ENCODE measurements around the gene KRTAP17-1.

Gene KRTAP17-1

DNA sequence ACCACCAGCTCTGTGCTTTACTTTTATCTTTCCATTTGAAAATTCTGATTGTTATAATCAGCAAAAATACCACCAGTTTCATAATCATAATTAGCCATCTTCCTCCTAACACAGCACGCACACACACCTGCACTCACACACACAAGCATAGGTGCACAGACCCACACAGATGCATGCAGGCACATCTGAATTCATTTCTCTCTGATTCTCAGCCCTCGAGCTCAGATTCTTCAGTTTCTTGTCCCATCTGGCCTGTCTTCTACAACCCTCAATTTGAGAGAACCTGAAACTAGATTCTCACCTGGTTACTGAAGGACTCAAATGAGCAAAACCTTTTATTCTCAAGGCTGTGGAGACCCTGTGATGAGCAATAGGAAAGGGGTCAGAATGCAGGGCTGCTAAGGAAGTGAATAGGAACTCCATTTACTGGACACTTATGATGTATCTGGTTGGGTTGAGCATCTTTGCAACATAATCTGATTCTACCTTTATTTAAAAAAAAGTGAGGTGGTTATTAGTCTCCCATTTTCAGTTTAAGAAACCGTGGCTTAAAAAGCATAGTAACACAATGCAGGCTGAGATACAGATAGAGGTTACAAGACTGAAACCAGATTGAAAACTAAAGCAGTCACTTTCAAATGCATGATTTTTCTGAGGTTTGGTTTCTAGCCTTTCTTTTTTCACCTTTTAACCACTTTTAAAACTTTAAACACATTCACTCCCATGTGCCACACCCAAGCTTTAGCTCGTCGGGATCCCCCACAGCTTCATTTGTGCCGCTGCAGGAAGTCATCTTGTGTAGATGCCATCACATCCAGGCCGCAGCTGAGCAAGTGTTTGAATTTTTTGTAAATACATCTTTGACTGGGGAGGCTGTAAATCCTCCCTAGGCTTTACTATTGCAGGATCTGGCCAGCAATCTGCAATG lies 25.7 kb upstream of the KRTAP17-1 start:
- Histone ChIP-seq H3K4me3 (ENCODE audit: low read length) (no peak overlapping the region), H3K9ac (ENCODE audit: low read length) (no peak overlapping the region), H3K4me1 (ENCODE audit: control insufficient read depth, insufficient read depth, low read length) (peaks cover 5% of the 10 kb centered on the region), H3K36me3 (ENCODE audit: control insufficient read depth, insufficient read depth, low read length) (no peaks in the 10 kb centered on the region), H3K9me3 (ENCODE audit: control insufficient read depth, low read length) (no peaks in the 10 kb centered on the region), H3K27me3 (ENCODE audit: control insufficient read depth, insufficient read depth, low read length) (no peaks in the 10 kb centered on the region)

DNA sequence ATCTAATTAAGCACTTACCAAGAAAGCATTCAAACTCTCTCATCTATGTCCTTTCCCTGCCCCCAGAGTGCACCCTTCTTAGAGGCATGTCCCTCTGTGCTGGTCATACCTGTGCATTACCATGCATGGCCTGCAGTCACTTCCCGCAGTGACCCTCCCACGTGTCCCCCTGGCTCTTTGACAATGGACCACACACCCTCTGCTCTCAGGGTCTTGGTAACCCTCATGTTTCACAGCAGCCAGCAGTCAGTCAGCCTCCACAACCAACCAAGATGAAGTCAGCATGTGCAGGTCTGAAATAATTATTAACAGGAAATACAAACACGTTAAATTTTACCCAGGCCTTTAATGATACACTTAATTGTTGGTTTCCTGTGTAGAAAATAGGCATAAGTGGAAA lies 25.0 kb upstream of the KRTAP17-1 start:
- peaks cover 2% of the 10 kb centered on the region for H3K27me3 ChIP-seq (ENCODE audit: control insufficient read depth, insufficient read depth, low read length)
- no peaks in the 10 kb centered on the region for H3K9me3 ChIP-seq (ENCODE audit: control insufficient read depth, low read length)
- H3K4me1 ChIP-seq (ENCODE audit: control insufficient read depth, insufficient read depth, low read length) = peaks cover 5% of the 10 kb centered on the region
- no peaks in the 10 kb centered on the region for H3K36me3 ChIP-seq (ENCODE audit: control insufficient read depth, insufficient read depth, low read length)
- H3K9ac ChIP-seq (ENCODE audit: low read length) = no peak overlapping the region
- H3K4me3 ChIP-seq (ENCODE audit: low read length) = no peak overlapping the region

DNA sequence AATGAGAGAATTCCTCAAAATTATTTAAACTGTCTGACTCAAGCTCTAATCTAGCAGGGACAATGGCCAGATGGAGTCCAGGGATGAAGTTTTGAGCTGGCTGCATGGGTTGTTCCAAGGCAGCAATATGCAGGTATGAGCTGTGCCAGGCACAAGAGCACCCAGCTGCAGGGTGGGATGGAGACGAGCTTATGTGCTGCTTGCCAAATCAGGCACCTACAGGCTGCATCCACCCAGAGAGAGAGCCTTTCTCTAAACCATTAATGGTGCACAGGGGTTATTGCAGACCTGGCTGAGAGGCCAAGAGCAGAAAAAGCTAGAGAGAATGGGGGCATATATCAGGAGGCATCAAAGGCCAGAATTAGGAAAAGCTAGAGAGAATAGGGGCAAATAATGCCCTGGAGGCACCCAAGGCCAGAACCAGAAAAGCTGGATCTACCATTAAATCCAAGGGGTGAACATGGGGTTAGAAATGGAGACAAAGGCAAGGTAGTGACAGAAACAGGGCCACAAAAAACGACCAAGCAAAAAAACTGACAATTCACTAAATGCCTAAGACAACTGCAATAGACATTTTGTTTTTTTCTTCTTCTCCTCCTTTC lies 24.2 kb upstream of the KRTAP17-1 start:
- no peak overlapping the region for H3K4me3 ChIP-seq (ENCODE audit: low read length)
- H3K27me3 ChIP-seq (ENCODE audit: control insufficient read depth, insufficient read depth, low read length) = peaks cover 5% of the 10 kb centered on the region
- H3K9me3 ChIP-seq (ENCODE audit: control insufficient read depth, low read length) = no peaks in the 10 kb centered on the region
- no peak overlapping the region for H3K9ac ChIP-seq (ENCODE audit: low read length)
- peaks cover 5% of the 10 kb centered on the region for H3K4me1 ChIP-seq (ENCODE audit: control insufficient read depth, insufficient read depth, low read length)
- H3K36me3 ChIP-seq (ENCODE audit: control insufficient read depth, insufficient read depth, low read length) = no peaks in the 10 kb centered on the region

DNA sequence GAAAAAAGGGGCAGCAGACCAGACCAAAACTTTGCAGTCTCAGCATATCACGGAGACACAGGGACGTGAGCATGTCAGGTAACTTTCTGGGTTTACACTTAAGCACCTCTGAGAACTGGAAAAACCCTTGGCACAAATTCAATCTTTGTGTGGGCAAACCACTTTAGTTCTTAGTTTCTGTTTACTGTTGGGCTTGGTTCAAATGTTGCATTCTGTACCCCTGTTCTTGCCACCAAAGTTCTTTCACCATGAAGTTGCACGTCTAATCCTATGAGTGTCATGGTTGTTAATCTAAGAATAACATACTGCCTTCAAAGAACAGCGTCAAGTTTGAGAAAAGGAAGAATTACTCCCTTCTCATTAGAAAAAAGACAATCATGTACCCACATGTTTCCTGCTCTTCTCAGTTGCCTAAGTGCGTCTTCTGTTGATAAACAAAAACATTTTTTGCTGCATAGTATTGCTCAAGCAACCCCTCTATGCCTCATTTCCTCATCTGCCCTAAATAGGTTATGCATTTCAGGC lies 23.5 kb upstream of the KRTAP17-1 start:
- no peaks in the 10 kb centered on the region for H3K36me3 ChIP-seq (ENCODE audit: control insufficient read depth, insufficient read depth, low read length)
- peaks cover 5% of the 10 kb centered on the region for H3K4me1 ChIP-seq (ENCODE audit: control insufficient read depth, insufficient read depth, low read length)
- H3K4me3 ChIP-seq (ENCODE audit: low read length) = no peak overlapping the region
- H3K27me3 ChIP-seq (ENCODE audit: control insufficient read depth, insufficient read depth, low read length) = peaks cover 5% of the 10 kb centered on the region
- H3K9ac ChIP-seq (ENCODE audit: low read length) = no peak overlapping the region
- H3K9me3 ChIP-seq (ENCODE audit: control insufficient read depth, low read length) = no peaks in the 10 kb centered on the region

DNA sequence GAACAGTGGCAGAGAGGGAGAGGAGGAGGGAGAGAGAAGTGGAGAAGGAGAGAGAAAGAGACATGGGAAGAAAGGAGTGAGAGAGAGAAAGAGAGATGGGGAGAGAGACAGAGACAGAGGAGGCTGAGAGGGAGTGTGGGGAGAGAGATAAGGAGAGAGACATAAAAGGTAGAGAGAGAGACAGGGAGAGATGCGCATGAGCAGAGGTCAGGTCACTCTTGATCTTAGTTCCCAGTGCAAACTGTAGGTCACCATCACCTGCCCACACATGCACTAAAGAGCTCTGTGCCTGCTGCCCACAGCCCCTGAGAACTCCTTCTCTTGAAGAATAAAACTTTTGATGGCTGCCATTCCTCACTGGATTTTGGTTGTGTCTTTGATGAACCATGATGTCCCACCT lies 20.2 kb upstream of the KRTAP17-1 start:
- peaks cover 5% of the 10 kb centered on the region for H3K4me1 ChIP-seq (ENCODE audit: control insufficient read depth, insufficient read depth, low read length)
- H3K9me3 ChIP-seq (ENCODE audit: control insufficient read depth, low read length) = no peaks in the 10 kb centered on the region
- no peaks in the 10 kb centered on the region for H3K36me3 ChIP-seq (ENCODE audit: control insufficient read depth, insufficient read depth, low read length)
- no peak overlapping the region for H3K4me3 ChIP-seq (ENCODE audit: low read length)
- peaks cover 5% of the 10 kb centered on the region for H3K27me3 ChIP-seq (ENCODE audit: control insufficient read depth, insufficient read depth, low read length)
- H3K9ac ChIP-seq (ENCODE audit: low read length) = no peak overlapping the region

DNA sequence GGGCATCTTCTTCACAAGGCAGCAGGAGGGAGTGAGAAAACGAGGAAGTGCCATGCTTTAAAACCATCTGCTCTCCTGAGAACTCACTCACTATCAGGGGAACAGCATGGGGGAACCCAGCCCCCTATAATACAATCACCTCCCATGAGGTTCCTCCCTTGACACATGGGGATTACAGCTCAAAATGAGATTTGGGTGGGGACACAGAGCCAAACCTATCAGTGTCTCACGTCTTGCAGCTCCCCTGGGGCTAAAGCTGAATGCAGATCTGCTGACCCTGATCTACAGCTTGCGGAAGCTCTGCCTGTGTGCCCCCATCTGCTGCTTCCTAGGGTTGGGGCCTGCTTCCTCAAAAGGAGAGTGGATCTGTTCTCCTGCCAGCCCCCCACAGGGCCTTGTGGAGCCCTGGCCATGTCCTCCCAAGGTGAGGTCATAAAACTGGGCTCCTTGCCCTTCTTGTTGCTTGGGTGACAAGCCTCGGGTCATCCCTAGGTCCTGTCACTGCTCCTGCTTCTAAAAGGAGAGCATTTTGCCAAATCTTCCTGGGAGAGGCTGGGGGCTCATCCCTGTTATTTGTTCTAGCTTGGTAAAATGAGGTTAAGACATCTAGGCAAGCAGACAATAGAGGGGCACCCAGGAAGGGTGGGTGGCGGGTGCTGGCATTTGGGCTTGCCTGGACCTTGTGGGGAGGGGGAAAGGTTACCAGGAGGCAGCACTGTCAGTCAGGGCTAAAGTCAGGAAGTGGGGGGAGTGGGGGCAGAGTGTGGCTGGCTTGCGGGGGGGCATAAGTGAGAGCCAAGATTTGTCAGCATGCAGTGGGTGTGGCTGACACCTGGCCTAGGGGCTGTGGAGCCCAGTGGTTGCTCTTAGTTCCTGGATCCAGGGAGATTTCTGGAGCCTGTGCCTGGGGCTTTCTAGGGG lies 19.1 kb upstream of the KRTAP17-1 start:
- Histone ChIP-seq H3K36me3 (ENCODE audit: control insufficient read depth, insufficient read depth, low read length) (no peaks in the 10 kb centered on the region), H3K9me3 (ENCODE audit: control insufficient read depth, low read length) (no peaks in the 10 kb centered on the region), H3K4me1 (ENCODE audit: control insufficient read depth, insufficient read depth, low read length) (peaks cover 5% of the 10 kb centered on the region), H3K9ac (ENCODE audit: low read length) (no peak overlapping the region), H3K27me3 (ENCODE audit: control insufficient read depth, insufficient read depth, low read length) (peaks cover 5% of the 10 kb centered on the region), H3K4me3 (ENCODE audit: low read length) (no peak overlapping the region)

DNA sequence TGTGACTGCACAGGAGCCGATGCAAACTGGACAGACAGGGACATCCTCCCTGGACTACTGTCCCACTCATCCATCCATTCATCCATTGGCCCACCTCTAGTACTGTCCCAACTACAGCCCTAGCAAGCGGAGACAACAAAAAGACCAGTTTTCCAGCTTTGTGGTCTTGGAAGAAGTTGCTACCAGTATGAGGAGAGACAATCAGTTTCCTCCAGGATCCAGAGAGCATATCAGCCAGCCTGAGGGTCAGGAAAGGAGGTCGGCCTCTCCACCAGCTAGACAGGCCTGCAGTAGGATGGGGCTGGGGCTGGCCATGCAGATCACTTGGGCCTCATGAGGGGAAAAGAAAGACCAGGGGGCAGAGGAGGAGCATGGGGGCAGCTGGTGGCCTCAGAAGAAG lies 18.3 kb upstream of the KRTAP17-1 start:
- Histone ChIP-seq H3K27me3 (ENCODE audit: control insufficient read depth, insufficient read depth, low read length) (peaks cover 5% of the 10 kb centered on the region), H3K4me3 (ENCODE audit: low read length) (no peak overlapping the region), H3K36me3 (ENCODE audit: control insufficient read depth, insufficient read depth, low read length) (no peaks in the 10 kb centered on the region), H3K4me1 (ENCODE audit: control insufficient read depth, insufficient read depth, low read length) (peaks cover 1% of the 10 kb centered on the region), H3K9ac (ENCODE audit: low read length) (no peak overlapping the region), H3K9me3 (ENCODE audit: control insufficient read depth, low read length) (no peaks in the 10 kb centered on the region)

DNA sequence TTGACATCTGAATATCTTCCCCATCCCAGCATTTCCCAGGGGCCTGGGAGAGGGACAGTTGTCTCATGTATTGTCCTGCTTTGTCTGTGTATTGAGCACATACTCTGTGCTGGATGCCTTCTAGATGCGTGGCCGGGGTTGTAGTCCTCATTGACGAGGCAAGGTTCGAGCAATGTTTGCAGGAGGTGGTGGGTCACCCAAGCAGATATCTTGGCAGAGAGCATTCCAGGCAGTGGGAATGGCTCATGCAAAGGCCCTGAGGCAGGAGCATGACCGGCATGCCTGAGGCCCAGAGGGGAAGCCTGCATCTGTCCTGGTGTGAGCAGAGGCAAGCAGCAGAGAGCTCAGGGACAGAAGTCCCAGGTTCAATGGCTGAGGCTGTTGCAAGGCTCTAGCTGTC lies 17.6 kb upstream of the KRTAP17-1 start:
- no peaks in the 10 kb centered on the region for H3K36me3 ChIP-seq (ENCODE audit: control insufficient read depth, insufficient read depth, low read length)
- peaks cover 5% of the 10 kb centered on the region for H3K27me3 ChIP-seq (ENCODE audit: control insufficient read depth, insufficient read depth, low read length)
- H3K9ac ChIP-seq (ENCODE audit: low read length) = no peak overlapping the region
- H3K4me1 ChIP-seq (ENCODE audit: control insufficient read depth, insufficient read depth, low read length) = no peaks in the 10 kb centered on the region
- no peak overlapping the region for H3K4me3 ChIP-seq (ENCODE audit: low read length)
- H3K9me3 ChIP-seq (ENCODE audit: control insufficient read depth, low read length) = no peaks in the 10 kb centered on the region

DNA sequence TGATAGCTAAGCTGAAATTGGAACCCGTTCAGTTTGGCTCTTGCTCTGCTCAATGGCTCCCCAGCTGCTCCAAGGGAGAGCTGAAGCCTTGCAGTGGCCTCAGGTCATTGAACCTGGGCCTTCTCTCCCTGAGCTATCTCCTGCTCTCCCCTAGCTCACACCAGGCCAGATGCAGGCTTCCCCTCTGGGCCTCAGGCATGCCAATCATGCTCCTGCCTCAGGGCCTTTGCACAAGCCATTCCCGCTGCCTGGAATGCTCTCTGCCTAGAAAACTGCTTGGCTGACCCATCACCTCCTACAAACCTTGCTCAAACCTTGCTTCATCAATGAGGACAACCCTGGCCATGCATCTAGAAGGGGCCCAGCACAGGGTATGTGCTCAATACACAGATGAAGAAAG lies 16.7 kb upstream of the KRTAP17-1 start:
- H3K4me3 ChIP-seq (ENCODE audit: low read length) = no peak overlapping the region
- H3K36me3 ChIP-seq (ENCODE audit: control insufficient read depth, insufficient read depth, low read length) = no peaks in the 10 kb centered on the region
- H3K27me3 ChIP-seq (ENCODE audit: control insufficient read depth, insufficient read depth, low read length) = peaks cover 5% of the 10 kb centered on the region
- no peaks in the 10 kb centered on the region for H3K9me3 ChIP-seq (ENCODE audit: control insufficient read depth, low read length)
- H3K4me1 ChIP-seq (ENCODE audit: control insufficient read depth, insufficient read depth, low read length) = no peaks in the 10 kb centered on the region
- H3K9ac ChIP-seq (ENCODE audit: low read length) = no peak overlapping the region

DNA sequence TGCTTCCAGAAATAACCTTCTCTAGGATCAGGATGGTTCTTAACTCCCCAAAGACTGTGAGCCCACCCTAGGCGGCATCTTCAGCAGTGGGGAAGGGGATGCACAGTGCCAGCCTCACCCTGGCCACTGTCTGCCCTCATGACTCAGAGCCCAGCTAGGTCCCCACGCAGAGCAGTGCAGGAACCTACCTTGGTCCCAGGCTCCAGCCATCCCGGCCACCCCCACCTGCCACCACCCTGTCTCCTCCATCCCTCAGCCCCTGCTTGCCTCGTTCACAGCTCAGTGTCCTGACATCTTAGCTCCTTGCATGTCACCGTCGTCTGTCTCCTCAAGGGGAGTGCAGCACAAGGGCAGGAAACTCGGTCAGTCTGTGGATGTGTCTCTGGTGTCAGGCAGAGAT lies 16.1 kb upstream of the KRTAP17-1 start:
- no peaks in the 10 kb centered on the region for H3K4me1 ChIP-seq (ENCODE audit: control insufficient read depth, insufficient read depth, low read length)
- no peaks in the 10 kb centered on the region for H3K36me3 ChIP-seq (ENCODE audit: control insufficient read depth, insufficient read depth, low read length)
- H3K9ac ChIP-seq (ENCODE audit: low read length) = no peak overlapping the region
- no peak overlapping the region for H3K4me3 ChIP-seq (ENCODE audit: low read length)
- no peaks in the 10 kb centered on the region for H3K9me3 ChIP-seq (ENCODE audit: control insufficient read depth, low read length)
- peaks cover 5% of the 10 kb centered on the region for H3K27me3 ChIP-seq (ENCODE audit: control insufficient read depth, insufficient read depth, low read length)

DNA sequence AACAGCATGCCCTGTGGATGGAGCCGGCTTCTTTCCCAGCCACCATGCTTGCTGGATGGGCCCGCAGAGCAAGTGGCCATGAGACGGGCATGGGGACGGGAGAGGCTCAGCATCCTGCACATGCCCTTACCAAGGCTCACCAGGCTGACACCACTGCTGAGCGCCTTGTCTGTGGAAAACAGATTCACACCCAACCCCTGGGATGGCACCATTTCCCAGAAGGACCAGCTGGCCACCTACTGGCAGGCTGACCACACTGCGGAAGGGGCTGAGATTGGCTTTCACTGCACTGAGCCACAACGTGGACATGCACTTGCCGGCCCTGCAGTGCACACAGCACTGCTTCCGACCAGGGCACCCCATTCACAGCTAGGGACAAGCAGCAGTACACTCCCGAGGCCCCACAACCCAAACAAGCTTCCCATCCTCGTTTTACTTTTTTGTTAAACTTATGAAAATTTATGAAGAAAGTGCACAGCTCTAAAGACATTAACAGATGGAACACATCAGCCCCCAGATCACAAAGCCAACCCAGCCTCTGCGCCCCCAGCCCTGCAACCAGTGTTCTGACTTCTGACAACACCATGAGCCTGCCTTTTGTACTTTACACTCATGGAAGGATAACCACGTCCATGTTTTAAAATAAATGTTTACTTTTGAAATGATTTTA lies 13.9 kb upstream of the KRTAP17-1 start:
- H3K4me3 ChIP-seq (ENCODE audit: low read length) = no peak overlapping the region
- H3K4me1 ChIP-seq (ENCODE audit: control insufficient read depth, insufficient read depth, low read length) = no peaks in the 10 kb centered on the region
- H3K9me3 ChIP-seq (ENCODE audit: control insufficient read depth, low read length) = no peaks in the 10 kb centered on the region
- no peak overlapping the region for H3K9ac ChIP-seq (ENCODE audit: low read length)
- no peaks in the 10 kb centered on the region for H3K36me3 ChIP-seq (ENCODE audit: control insufficient read depth, insufficient read depth, low read length)
- no peaks in the 10 kb centered on the region for H3K27me3 ChIP-seq (ENCODE audit: control insufficient read depth, insufficient read depth, low read length)
